ENCODE measurements around the gene HELZ.

DNA sequence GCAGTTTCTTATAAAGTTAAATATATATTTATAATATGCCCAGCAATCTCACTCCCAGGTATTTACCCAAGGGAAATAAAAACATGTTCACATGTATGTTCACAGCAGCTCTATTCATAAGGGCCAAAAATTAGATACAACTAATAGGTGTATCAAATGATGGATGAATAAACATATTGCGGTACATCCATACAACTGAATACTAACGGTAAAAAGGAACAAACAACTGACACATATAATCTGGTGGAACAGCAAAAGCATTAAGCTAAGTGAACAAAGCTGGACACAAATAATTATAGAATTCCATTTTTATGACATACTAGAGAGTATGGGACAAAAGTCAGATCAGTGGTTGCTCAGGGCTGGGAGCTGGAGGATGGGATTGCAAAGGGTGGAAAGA, 125.9 kb downstream of the HELZ start:
- no peak for TF ChIP-seq EP300 (IDR thresholded peaks at IDR 0.05; ENCODE audit: borderline replicate concordance in 1 of 2, low read depth in 1 of 2, low read length in 1 of 2)
- TF ChIP-seq, protein P1, sequence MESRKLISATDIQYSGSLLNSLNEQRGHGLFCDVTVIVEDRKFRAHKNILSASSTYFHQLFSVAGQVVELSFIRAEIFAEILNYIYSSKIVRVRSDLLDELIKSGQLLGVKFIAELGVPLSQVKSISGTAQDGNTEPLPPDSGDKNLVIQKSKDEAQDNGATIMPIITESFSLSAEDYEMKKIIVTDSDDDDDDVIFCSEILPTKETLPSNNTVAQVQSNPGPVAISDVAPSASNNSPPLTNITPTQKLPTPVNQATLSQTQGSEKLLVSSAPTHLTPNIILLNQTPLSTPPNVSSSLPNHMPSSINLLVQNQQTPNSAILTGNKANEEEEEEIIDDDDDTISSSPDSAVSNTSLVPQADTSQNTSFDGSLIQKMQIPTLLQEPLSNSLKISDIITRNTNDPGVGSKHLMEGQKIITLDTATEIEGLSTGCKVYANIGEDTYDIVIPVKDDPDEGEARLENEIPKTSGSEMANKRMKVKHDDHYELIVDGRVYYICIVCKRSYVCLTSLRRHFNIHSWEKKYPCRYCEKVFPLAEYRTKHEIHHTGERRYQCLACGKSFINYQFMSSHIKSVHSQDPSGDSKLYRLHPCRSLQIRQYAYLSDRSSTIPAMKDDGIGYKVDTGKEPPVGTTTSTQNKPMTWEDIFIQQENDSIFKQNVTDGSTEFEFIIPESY (IDR thresholded peaks at IDR 0.05; ENCODE audit: borderline replicate concordance, low read depth) = no peak
